GM12891 (cell line): Measurements from ENCODE around the gene SLC30A7.

Experiments used
- DNase-seq: peaks from one replicate; pipeline ENCODE4 v3.0.0; 2011; ENCODE audit warnings: low spot score; ENCODE audit not compliant: insufficient read length
- FAIRE-seq: peaks from 2 replicates; lab custom pipeline; 2011; peaks lifted over from hg19 to GRCh38; lab: Jason Lieb, UNC
- PAX5 ChIP-seq: IDR thresholded peaks from 2 replicates; pipeline ENCODE4 v1.6.1; 2011; ENCODE audit warnings: low read length, moderate library complexity, mild to moderate bottlenecking; ENCODE audit not compliant: insufficient read depth, severe bottlenecking
- POLR2A ChIP-seq: IDR thresholded peaks from 2 replicates; pipeline ENCODE4 v1.6.1; 2011; ENCODE audit warnings: low read depth, low read length, control low read depth
- POLR2AphosphoS5 ChIP-seq: IDR thresholded peaks from 2 replicates; pipeline ENCODE4 v1.6.1; 2011; ENCODE audit warnings: low read depth, low read length, control low read depth
- POU2F2 ChIP-seq: IDR thresholded peaks from 2 replicates; pipeline ENCODE4 v1.6.1; 2011; ENCODE audit warnings: low read depth, mild to moderate bottlenecking, control low read depth, low read length, moderate library complexity
- SPI1 ChIP-seq: IDR thresholded peaks from 2 replicates; pipeline ENCODE4 v1.6.1; 2011; ENCODE audit warnings: low read depth, low read length, control low read depth
- TAF1 ChIP-seq: IDR thresholded peaks from 2 replicates; pipeline ENCODE4 v1.6.1; 2011; ENCODE audit warnings: low read depth, low read length, control low read depth

The SLC30A7 gene

DNA sequence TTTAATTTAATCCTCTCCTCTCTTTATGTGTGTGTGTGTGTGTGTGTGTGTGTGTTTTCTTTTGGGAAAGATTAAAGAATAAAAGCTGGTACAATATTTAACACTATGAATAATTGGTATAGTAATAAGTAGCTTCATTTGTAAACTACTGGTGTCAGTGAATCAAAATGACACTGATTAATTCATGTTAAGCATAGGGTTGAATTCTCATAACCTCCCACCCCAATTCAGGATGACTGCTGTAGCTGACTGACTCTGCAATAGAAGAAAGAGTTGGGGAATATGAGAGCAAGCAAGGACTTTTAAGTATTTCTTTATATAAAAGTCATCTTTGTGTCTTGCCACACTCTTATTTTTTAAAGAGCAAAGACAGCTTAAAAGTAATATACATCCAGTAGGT lies 13.1 kb downstream of the SLC30A7 start:
- TF ChIP-seq POLR2AphosphoS5 (no peak), TAF1 (no peak), PAX5 (no peak), POU2F2 (no peak), SPI1 (no peak), POLR2A (no peak)
- FAIRE-seq (no peak), DNase-seq (no peak)

DNA sequence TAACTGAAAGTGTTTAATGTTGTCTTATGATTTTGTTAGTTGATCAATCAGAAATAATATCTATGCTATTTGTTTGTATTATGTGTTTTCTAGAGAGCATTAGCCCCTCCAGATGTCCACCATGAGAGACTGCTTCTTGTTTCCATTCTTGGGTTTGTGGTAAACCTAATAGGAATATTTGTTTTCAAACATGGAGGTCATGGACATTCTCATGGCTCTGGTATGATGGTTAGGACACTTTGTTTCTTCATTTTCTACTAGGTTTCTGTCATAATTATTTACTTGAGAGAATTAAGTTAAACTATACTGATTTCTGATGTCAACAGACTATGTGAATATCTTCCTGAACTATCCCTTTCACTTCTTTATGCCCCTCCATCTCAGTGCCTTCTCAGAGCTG lies 16.1 kb downstream of the SLC30A7 start:
- no peak for TF ChIP-seq TAF1
- TF ChIP-seq POU2F2: no peak
- TF ChIP-seq POLR2AphosphoS5: no peak
- TF ChIP-seq PAX5: no peak
- no peak for TF ChIP-seq SPI1
- TF ChIP-seq POLR2A: no peak
- FAIRE-seq (no peak), DNase-seq (no peak)

GRCh38 chr1:100921110-100921706 lies 25.3 kb downstream of the SLC30A7 start:
- no peak for TF ChIP-seq PAX5
- no peak for TF ChIP-seq POU2F2
- no peak for TF ChIP-seq POLR2AphosphoS5
- no peak for TF ChIP-seq SPI1
- TF ChIP-seq TAF1: no peak
- TF ChIP-seq POLR2A: no peak
- DNase-seq (peak; percentile 6), FAIRE-seq (no peak)

- FAIRE-seq: no peak
- no peak for DNase-seq
These were observed 28.3 kb downstream of the SLC30A7 start for GRCh38 chr1:100924212-100924611.

GRCh38 chr1:100924991-100925390 lies 29.1 kb downstream of the SLC30A7 start:
- TF ChIP-seq TAF1: no peak
- no peak for TF ChIP-seq POLR2AphosphoS5
- no peak for TF ChIP-seq POLR2A
- TF ChIP-seq SPI1: no peak
- no peak for TF ChIP-seq POU2F2
- TF ChIP-seq PAX5: no peak
- DNase-seq (no peak), FAIRE-seq (peak; percentile 13)

More at GRCh38 chr1:100924212-100924611, 28.3 kb downstream of the SLC30A7 start:
- TF ChIP-seq SPI1 (no peak), POU2F2 (no peak), TAF1 (no peak), POLR2AphosphoS5 (no peak), PAX5 (no peak), POLR2A (no peak)

DNA sequence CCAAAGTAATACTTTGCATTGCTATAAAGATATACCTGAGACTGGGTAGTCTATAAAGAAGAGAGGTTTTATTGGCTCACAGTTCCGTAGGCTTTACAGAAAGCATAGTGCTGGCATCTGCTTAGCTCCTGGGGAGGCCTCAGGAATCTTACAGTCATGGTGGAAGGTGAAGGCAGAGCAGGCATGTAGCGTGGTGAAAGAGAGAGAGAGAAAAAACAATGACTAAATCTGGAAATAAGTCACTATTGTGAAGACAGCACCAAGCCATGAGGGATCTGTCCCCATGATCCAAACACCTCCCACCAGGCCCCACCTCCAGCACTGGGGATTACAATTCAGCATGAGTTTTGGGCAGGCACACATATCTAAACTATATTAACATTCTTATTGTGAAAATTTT lies 30.4 kb downstream of the SLC30A7 start:
- FAIRE-seq (peak; percentile 35), DNase-seq (no peak)
- TF ChIP-seq POU2F2 (no peak), POLR2A (no peak), POLR2AphosphoS5 (no peak), SPI1 (no peak), PAX5 (no peak), TAF1 (no peak)

DNA sequence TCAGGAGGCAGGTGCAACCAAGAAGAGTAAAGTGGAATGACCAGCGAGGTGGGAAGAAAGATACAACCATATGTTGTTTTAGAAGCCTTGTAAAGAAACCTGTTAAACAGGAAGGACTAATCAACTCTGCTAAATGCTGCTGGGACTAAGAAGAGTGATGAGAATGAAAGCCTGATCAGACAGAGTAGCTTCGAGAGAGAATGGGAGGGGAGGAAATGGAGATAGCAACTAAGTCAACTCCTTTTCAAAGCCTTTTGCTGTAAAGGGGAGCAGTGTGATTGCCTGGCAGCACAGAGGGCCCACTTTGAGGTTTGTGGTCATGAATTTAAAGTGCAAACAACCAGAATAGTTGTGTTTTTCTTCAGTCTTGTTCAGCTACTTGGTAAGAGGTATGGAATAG lies 31.4 kb downstream of the SLC30A7 start:
- no peak for DNase-seq
- FAIRE-seq: peak; percentile 77
- no peak for TF ChIP-seq TAF1
- TF ChIP-seq POU2F2: no peak
- TF ChIP-seq POLR2A: no peak
- no peak for TF ChIP-seq POLR2AphosphoS5
- TF ChIP-seq PAX5: no peak
- TF ChIP-seq SPI1: no peak

DNA sequence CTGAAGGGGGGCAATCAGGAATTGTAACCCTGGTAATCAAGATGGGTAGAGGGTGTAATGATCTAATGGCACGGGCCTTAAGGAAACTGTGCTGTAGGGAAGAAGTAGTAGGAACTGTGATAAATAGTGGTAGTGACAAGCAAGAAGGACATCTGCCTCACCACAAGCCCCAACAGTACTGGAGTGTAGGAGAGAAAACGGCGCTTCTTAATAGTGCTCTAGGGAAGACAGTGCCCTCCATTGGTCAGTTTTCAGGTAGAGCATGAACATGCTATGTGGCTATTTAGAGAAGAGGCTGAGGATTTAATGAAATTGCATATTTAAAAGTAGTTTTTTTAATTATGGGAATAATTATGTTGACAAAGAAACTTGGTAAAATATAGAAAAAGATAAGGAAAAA lies 32.2 kb downstream of the SLC30A7 start:
- DNase-seq: no peak
- FAIRE-seq: peak; percentile 31
- TF ChIP-seq POLR2AphosphoS5 (no peak), SPI1 (no peak), POU2F2 (no peak), TAF1 (no peak), PAX5 (no peak), POLR2A (no peak)

GRCh38 chr1:100930494-100930893 lies 34.6 kb downstream of the SLC30A7 start:
- TF ChIP-seq SPI1 (no peak), POLR2A (no peak), POU2F2 (no peak), PAX5 (no peak), POLR2AphosphoS5 (no peak), TAF1 (no peak)
- FAIRE-seq (no peak), DNase-seq (no peak)
